Stimulated activated CD8-positive, alpha-beta memory T cell treated with anti-CD3 and anti-CD28 coated beads, Interleukin-7, amount 100 ng/mL, for 48 hours (primary cell): Measurements from ENCODE around the gene RNF40.
"Not testable (repeated sequence)": the region's sequence is repeated elsewhere in the genome, so short reads cannot be mapped to it uniquely, and the experiment has no call there.

Experiments
- DNase-seq, 2 donors: peaks; one replicate each; pipeline ENCODE4 v3.0.0-alpha.2; 2020; ENCODE audit warnings: low read depth in 1 of 2; ENCODE audit errors: extremely low read depth in 1 of 2

The RNF40 gene

DNA sequence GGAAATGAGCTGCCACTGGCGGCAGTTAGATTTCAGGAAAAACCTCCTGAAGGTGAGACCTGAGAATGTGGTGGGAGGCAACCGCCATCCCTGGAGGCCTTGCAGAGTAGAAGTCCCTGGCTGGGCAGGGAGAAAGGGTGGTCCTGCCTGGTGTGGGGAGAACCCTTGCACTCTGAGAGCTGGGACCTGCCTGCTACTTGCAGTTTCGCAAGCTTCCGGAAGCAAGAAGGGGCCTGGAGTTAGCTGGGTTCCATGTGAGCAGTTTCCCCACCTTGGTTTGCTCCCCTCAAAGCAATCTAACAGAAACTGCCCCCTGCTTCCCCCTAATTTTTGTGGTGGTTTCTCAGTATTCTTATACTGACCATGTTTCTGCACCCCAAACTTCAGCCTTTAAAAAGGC, 18.4 kb downstream of the RNF40 start:
- no peak for DNase-seq

DNA sequence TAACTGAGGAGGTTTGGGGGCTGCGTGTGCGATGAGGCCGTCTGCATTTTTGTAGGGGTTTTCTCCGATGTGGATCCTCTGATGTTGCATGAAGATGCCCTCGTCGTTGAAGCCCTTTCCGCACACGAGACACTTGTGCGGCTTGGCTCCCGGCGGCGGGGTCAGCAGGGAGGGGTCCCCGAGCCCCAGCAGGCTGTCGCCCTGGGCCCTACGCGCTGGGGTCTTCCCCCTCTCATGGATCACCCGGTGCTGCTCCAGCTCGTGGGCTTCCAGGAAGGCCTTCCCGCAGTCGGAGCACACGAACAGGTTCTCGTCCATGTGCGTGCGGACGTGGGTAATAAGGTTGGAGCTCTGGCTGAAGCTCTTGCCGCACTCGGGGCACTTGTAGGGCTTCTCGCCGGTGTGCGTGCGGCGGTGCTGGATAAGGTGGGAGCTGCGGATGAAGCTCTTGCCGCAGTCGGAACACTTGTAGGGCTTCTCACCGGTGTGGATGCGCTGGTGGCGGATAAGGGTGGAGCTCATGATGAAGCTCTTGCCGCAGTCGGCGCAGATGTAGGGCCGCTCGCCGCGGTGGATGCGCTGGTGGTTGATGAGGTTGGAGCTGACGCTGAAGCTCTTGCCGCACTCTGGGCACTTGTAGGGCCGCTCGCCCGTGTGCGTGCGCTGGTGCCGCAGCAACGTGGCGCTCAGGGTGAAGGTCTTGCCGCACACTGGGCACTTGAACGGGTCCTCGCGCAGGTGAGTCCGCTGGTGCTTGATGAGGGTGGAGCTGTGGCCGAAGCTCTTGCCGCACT, 20.6 kb downstream of the RNF40 start:
- no peak for DNase-seq

DNA sequence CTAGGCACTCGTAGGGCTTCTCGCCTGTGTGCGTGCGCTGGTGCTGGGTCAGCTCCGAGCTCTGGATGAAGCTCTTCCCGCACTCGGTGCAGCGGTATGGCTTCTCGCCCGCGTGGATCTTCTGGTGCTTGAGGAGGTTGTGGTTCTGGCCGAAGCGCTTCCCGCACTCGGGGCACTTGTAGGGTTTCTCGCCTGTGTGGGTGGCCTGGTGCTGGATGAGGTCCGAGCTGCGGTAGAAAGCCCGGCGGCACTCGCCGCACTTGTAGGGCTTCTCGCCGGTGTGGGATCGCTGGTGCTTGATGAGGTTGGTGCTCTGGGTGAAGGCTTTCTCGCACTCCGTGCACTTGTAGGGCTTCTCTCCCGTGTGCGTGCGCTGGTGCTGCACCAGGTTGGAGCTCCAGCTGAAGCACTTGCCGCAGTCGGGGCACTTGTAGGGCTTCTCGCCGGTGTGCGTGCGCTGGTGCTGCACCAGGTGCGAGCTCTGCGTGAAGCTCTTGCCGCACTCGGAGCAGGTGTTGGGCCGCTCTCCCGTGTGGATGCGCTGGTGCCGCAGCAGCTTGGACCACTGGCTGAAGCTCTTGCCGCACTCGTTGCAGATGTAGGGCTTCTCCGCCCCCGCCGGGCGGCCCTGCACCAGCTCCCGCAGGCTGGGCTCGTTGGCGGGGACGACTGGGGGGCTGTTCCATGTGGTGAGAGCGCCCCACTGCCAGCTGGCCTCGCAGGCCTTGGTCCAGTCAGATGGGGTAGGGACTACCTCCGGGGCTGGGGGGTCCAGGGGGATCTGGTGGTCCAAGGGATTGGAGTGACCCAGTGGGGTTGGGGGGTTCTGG, 21.4 kb downstream of the RNF40 start:
- no peak for DNase-seq

DNA sequence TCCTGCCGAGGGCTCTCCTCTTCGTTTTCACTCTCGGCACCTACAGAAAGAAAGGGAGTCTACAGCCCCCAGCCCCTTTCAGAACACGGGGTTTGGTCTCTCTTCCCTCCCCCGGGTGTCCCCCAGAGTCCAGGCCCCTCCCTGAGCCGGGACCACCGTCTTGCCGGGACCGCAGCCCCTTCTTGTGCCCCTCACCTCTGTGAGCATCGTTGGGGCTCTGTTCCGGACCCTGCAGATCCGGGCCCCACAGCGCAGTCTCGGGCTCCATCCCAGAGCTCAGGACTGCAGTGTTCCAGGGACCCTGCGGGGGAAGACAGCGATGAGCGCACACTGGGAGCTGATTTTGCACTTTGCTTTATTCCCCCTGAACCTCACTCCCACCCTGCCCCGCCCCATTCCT, 22.1 kb downstream of the RNF40 start:
- DNase-seq: no peak

- DNase-seq: no peak
Measured at GRCh38 chr16:30785126-30786106, 23.3 kb downstream of the RNF40 start.

GRCh38 chr16:30786115-30786935, 24.2 kb downstream of the RNF40 start:
- DNase-seq: no peak

- no peak for DNase-seq
Measured at GRCh38 chr16:30786936-30787612, 25.0 kb downstream of the RNF40 start, which contains the start of gene ZNF629. TSS of gene ZNF629 (minus strand) at chr16:30787205. CDS start at chr16:30784482, 2,723 bp downstream.

- no peak for DNase-seq
Measured at GRCh38 chr16:30787613-30788378, 25.7 kb downstream of the RNF40 start.

DNA sequence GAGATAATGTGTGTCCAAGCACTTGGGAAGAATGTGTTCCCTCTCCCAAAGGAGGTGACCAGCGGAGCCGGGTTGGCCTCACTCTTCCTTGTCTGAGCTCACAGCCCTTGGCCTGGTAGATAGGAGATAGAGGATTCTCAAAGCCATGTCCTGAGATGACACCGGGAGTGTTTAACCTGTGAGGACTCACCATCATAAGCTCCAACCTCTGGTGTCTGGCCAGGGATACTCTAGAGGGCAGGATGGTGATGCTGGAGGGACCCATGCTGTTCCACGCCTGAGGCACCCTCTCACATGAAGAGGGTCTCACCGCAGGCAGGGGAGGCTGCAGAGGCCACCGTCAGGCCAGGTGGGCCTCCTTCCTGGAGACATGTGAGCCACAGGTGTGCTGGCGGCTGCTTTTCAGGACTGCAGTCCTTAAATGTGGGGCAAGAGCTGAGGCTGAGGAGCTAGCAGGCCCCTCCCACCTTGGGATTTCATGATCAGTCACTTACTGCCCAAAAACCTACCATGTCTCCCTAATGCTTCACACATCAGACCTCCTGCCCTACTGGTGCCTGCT, 31.5 kb downstream of the RNF40 start:
- DNase-seq: no peak

- DNase-seq: no peak
Measured at GRCh38 chr16:30794634-30795033, 32.5 kb downstream of the RNF40 start.

- no peak for DNase-seq
Measured at GRCh38 chr16:30797670-30798309, 35.7 kb downstream of the RNF40 start.

- no peak for DNase-seq
Measured at GRCh38 chr16:30802936-30803335, 40.8 kb downstream of the RNF40 start.

DNA sequence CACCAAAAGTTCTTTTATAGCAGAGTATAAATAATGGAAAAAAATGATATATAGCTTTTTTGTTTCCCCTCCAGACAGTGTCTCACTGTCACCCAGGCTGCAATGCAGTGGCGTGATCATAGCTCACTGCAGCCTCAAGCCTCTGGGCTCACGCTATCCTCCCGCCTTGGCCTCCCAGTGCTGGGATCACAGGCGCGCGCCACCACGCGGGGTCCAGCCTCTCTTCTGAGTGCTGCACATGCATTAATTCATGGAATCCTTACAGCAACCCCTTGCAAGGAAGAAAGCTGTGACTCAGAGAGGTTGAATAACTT, 42.9 kb downstream of the RNF40 start:
- DNase-seq: no peak

- DNase-seq: peak in 1 of 2 donors; percentile 11
Measured at GRCh38 chr16:30805370-30806169, 43.4 kb downstream of the RNF40 start.

GRCh38 chr16:30808146-30808545, 46.0 kb downstream of the RNF40 start:
- DNase-seq: no peak

GRCh38 chr16:30808890-30809426, 46.8 kb downstream of the RNF40 start:
- not testable (repeated sequence) for DNase-seq

DNA sequence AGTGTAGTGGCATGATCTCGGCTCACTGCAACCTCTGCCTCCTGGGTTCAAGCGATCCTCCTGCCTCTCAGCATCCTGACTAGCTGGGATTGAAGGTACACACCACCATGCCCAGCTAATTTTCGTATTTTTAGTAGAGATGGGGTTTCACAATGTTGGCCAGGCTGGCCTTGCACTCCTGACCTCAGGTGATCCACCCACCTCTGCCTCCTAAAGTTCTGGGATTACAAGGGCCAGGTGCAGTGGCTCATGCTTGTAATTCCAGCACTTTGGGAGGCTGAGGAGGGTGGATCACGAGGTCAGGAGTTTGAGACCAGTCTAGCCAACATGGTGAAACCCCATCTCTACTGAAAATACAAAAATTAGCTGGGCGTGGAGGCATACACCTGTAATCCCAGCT, 47.6 kb downstream of the RNF40 start:
- DNase-seq: not testable (repeated sequence)
